ENCODE measurements around the gene SMIM34. TPM values are rescaled to one million over a fixed set of nuclear protein-coding genes. Genes with fewer than 3 reads are reported as not detected.
"Not testable (repeated sequence)": the region's sequence is repeated elsewhere in the genome, so short reads cannot be mapped to it uniquely, and the experiment has no call there.

Gene SMIM34, protein sequence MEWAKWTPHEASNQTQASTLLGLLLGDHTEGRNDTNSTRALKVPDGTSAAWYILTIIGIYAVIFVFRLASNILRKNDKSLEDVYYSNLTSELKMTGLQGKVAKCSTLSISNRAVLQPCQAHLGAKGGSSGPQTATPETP
- total RNA-seq, result not detected in 2 replicates

- DNase-seq (ENCODE audit: low read depth); H3K4me3 ChIP-seq (ENCODE audit: low read depth, low read length): not testable (repeated sequence)
These were observed at the start of gene SMIM34 for GRCh38 chr21:34423805-34424204. Gene SMIM34 (minus strand): TSS chr21:34423951. CDS start chr21:34423839, 112 bp downstream.

- H3K4me3 ChIP-seq (ENCODE audit: low read depth, low read length); DNase-seq (ENCODE audit: low read depth): not testable (repeated sequence)
These were observed 43.6 kb upstream of the SMIM34 start for GRCh38 chr21:34467333-34467732.

- DNase-seq (ENCODE audit: low read depth); H3K4me3 ChIP-seq (ENCODE audit: low read depth, low read length): not testable (repeated sequence)
These were observed 35.7 kb upstream of the SMIM34 start for GRCh38 chr21:34459426-34459825.

DNA sequence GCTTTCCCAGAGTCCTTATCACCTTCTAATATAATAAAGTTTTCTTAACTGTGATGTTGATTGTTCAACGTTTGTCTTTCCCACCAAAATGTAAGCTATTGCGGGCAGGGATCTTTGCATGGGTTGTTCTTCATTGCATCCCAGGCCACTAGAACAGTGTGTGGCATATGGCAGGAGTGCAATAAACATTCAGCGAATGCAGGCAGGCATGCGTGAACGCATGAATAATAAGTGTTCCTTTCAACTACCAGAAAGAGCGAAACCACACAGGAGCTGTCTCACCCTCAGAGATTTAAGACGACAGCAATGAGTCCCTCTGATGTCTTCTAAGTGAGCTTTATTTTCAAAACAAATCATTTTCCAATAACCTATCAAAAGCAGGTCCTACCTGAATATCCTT, 34.5 kb upstream of the SMIM34 start:
- not testable (repeated sequence) for H3K4me3 ChIP-seq (ENCODE audit: low read depth, low read length); DNase-seq (ENCODE audit: low read depth)

DNA sequence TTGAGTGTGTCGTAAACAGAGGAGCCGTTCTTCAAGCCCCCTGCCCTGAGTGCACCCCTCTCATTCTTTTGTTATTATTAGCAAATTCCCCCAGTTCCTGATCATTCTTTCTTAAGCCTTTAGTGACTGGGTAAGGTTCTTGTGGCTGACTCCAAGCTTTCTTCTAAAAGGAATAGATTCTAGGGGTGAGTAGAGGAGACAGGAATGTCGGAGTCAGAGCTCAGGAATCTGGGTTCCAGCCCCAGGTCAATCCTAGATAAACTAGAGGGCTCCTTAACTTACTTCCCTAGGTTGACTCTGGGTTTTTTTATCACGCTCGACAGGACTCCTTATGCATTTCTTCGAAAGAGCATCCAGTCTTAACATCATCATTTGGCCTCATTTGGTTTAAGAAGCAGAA, 32.4 kb upstream of the SMIM34 start:
- H3K4me3 ChIP-seq (ENCODE audit: low read depth, low read length); DNase-seq (ENCODE audit: low read depth): not testable (repeated sequence)

DNA sequence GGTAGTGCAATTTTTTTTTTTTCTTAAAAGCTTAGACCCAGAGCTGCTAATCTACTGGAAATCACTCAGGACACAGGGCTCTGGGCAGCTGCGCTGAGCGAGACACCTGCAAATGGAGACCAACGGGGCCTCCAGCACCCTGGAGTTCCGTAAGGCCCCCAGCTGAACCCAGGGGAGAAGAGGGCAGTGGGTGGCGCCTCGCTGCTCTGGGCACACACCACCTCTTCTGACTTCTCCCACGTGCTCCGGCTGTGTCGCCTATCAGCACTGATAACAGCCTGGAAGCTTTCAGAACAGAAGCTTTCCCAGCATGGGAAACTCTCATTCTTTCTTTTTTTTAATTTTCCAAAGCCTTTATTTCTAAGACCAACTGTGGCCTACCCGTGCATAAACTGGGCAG, 31.9 kb upstream of the SMIM34 start:
- not testable (repeated sequence) for H3K4me3 ChIP-seq (ENCODE audit: low read depth, low read length); DNase-seq (ENCODE audit: low read depth)

GRCh38 chr21:34447018-34447417, 23.3 kb upstream of the SMIM34 start:
- DNase-seq (ENCODE audit: low read depth); H3K4me3 ChIP-seq (ENCODE audit: low read depth, low read length): not testable (repeated sequence)

GRCh38 chr21:34443486-34443885, 19.7 kb upstream of the SMIM34 start:
- not testable (repeated sequence) for DNase-seq (ENCODE audit: low read depth); H3K4me3 ChIP-seq (ENCODE audit: low read depth, low read length)

DNA sequence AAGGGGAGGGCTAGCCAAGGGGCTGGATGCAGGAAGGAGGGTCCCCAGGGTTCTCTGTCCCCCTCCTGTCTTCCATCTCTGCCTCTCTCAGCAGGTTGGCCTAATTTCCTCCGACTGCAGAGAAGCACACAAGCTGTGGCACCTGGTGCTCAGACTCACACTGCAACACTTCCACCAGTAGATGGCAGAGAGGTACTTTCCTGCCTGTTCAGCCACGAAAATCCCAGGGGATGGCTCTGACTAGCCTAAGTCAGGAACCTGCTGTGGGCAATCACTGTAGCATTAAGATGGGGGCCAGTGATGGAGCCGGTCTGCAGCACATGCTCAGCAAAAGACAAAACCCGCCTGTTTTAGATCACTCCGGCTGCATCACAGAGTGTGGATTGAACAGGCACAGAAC, 6.0 kb upstream of the SMIM34 start:
- not testable (repeated sequence) for DNase-seq (ENCODE audit: low read depth); H3K4me3 ChIP-seq (ENCODE audit: low read depth, low read length)

DNA sequence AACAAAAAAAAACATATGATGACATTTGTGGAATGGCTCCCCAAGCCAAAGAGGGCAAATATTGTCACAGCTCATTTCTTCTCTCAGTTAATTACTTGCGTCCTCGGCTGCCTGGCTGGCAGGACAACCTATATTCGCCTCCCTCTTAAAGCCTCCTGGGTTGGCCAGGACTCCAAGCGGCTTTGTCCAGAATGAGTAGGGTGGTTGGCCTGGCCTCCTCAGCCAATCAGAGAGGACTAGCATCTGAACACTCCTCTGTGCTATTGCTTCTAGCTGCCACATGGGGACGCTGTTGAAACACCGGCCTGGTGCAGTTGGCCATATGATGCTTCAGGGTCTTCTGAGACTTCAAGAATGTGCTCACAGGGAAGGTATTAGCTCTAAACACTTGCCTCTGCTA, 4.7 kb upstream of the SMIM34 start:
- not testable (repeated sequence) for H3K4me3 ChIP-seq (ENCODE audit: low read depth, low read length); DNase-seq (ENCODE audit: low read depth)

DNA sequence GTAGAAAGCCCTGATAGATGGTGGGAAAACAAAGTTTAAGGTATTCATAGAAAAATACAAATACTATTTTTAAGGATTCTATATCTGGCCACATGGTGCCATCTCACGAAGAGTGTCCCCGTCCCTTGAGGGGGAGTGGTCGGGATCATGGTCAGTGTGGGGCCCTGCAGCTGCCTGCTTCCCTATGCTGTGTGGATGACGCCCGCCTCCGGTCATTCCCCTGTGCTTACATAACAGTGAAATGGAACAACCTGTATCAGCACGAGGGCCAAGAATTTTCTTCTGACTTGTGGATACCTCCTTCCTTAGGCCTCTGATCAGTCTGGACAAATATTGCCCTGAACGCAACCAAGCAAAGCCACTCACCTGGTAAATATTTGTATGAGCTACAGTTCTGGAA, 3.6 kb upstream of the SMIM34 start:
- DNase-seq (ENCODE audit: low read depth); H3K4me3 ChIP-seq (ENCODE audit: low read depth, low read length): not testable (repeated sequence)

GRCh38 chr21:34417448-34418077, 6.2 kb downstream of the SMIM34 start:
- not testable (repeated sequence) for DNase-seq (ENCODE audit: low read depth); H3K4me3 ChIP-seq (ENCODE audit: low read depth, low read length)

DNA sequence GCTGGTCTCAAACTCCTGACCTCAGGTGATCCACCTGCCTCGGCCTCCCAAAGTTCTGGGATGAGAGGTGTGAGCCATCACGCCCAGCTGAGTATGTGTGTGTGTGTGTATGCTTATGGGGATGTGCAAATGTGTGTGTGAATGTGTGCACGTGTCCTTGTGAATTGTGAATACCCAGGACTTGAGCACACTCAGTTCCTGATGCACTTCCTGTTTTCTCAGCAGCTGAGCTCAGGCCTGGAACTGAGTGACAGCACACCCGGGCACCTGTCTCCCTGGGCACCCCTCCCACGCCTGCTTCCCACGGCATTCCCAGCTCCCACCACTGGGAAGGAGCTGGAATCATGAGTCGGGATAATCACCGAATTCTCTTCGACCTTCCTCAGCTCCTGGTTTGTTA, 16.5 kb downstream of the SMIM34 start:
- DNase-seq (ENCODE audit: low read depth); H3K4me3 ChIP-seq (ENCODE audit: low read depth, low read length): not testable (repeated sequence)

- H3K4me3 ChIP-seq (ENCODE audit: low read depth, low read length); DNase-seq (ENCODE audit: low read depth): not testable (repeated sequence)
These were observed 17.1 kb downstream of the SMIM34 start for GRCh38 chr21:34406676-34407075.

DNA sequence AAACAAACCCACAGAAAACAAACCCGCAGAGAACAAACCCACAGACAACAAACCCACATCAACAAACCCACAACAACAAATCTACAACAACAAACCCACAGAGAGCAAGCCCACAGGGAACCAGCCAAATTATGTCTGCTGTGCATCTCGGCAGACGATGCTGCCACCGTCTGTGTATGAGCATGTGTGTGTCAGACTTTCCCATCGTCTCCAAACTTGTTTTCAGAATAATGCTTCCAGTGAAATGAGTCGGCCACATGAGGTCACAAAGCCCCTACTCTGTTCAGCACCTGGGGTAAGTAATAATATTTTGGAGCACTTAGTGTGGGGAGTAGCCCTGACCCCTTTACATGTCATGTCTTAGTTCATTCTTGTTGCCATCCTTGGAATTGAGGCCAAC, 17.6 kb downstream of the SMIM34 start:
- not testable (repeated sequence) for DNase-seq (ENCODE audit: low read depth); H3K4me3 ChIP-seq (ENCODE audit: low read depth, low read length)

DNA sequence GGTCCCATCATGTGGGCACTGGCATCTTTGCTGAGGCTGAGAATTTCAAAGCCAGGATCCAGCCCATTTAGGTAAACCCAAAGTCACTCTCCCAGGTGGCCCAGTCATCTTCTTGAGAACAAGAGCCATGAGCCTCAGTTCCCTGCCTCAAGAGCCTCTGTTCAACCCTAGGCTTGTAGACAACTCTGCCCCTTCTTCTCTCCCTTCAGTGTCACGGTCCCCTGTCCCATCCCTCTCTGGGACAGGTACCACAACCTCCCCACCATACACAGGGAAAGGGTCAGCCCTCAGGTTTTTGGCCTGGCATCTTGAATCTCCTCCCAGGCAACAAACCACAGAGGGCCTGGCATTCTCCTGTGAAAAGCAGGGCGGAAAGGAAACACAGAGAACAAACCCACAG, 18.1 kb downstream of the SMIM34 start:
- not testable (repeated sequence) for H3K4me3 ChIP-seq (ENCODE audit: low read depth, low read length); DNase-seq (ENCODE audit: low read depth)

DNA sequence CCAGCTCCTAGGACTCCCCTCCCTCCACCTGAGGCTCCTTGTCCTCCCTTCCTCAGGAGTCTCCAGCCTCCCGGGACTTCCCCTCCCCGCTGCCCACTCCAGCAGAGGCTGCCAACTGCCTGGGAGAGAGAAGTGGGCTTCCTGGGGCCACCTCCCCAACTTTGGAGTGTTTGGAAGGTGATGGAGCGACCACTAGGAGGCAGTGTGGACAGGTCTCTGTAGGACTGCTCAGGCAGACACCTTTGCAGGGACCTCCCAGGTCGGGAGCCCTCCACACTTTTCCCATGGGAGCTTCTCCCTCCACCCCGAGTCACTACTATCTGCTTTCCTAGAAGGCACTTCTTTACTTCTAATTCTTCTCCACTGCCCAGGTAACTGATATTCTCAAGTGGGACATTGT, 19.0 kb downstream of the SMIM34 start:
- not testable (repeated sequence) for DNase-seq (ENCODE audit: low read depth); H3K4me3 ChIP-seq (ENCODE audit: low read depth, low read length)

DNA sequence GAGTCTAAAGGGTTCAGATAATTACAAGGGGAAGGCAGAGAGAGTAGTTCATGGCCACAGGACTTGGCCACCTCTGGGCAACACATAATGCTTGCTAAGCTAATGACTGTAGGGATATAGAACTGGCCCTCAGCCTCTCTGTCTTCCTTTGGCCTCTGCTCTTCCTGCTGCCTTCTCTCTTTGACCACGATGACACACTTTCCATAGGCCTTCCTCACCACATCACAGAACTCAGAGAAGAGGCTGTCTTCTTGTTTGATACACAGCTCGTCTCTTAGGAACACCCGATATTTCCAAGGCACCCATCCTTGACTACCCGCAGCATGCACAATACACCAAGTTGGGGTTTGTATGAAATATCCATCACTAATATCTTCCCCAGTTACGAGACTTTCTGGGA, 23.2 kb downstream of the SMIM34 start:
- not testable (repeated sequence) for DNase-seq (ENCODE audit: low read depth); H3K4me3 ChIP-seq (ENCODE audit: low read depth, low read length)

DNA sequence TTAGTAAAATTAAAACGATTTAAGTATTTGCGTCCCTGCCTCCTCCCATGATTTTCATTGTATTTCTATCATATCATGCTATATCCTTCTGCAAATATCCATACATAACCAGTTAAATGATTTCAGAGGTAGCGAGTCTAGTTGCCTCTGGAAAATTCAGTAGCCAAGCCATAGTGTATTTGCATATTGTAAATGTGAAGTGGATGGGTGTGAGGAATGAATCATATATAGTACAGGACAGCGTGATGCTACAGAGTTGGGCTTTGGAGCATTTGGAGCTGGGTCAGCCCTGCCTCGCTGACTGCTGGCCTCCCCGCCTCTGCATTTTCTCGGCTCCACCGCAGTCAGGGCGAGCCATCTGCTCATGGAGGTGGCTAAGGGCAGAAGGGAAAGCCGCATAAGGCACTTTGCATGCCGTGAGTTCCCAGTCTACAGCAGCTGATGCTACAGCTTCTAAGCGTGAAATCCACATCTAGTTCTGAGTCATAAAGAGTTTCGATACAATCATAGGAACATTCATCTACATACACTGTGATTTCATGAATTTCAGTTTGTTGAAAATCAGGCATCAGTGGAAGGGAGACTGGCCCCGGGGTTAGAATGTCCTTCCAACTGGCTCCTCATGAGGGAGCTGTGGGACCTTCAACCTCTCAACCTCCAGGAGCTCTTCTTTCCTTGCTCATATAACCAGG, 39.9 kb downstream of the SMIM34 start:
- H3K4me3 ChIP-seq (ENCODE audit: low read depth, low read length); DNase-seq (ENCODE audit: low read depth): not testable (repeated sequence)

GRCh38 chr21:34383138-34383537, 40.6 kb downstream of the SMIM34 start:
- DNase-seq (ENCODE audit: low read depth); H3K4me3 ChIP-seq (ENCODE audit: low read depth, low read length): not testable (repeated sequence)

Measured in fibroblast of villous mesenchyme (primary cell).